IMR-90 (cell line): ENCODE results near the gene SAMD9.

Experiments
- BHLHE40 ChIP-seq: fragments of 150-350 bp; IDR thresholded peaks from 2 replicates; pipeline ENCODE4 v1.6.1; 2016; ENCODE audit warnings: mild to moderate bottlenecking, low read depth, low read length
- CEBPB ChIP-seq: IDR thresholded peaks from 2 replicates; pipeline ENCODE4 v1.6.1; 2012; ENCODE audit warnings: low read depth, low read length, improper control_type of control experiment
- MAFK ChIP-seq: IDR thresholded peaks from 2 replicates; pipeline ENCODE4 v1.6.1; 2012; ENCODE audit warnings: low read depth, low read length, improper control_type of control experiment
- MXI1 ChIP-seq: IDR thresholded peaks from 2 replicates; pipeline ENCODE4 v1.6.1; 2012; ENCODE audit warnings: low read depth, mild to moderate bottlenecking, low read length, moderate library complexity, borderline replicate concordance
- POLR2A ChIP-seq: IDR thresholded peaks from 2 replicates; pipeline ENCODE4 v1.6.1; 2012; ENCODE audit warnings: mild to moderate bottlenecking, low read depth, low read length
- RAD21 ChIP-seq: IDR thresholded peaks from 2 replicates; pipeline ENCODE4 v1.6.1; 2012; ENCODE audit warnings: low read length, improper control_type of control experiment
- RCOR1 ChIP-seq: IDR thresholded peaks from 2 replicates; pipeline ENCODE4 v1.6.1; 2012; ENCODE audit warnings: mild to moderate bottlenecking, low read length, improper control_type of control experiment; ENCODE audit not compliant: insufficient replicate concordance
- RFX5 ChIP-seq: IDR thresholded peaks from 2 replicates; pipeline ENCODE4 v1.8.0; 2012; ENCODE audit warnings: low read depth, mild to moderate bottlenecking, low read length, moderate library complexity
- SMC3 ChIP-seq: fragments of 150-350 bp; IDR thresholded peaks from 2 replicates; pipeline ENCODE4 v1.6.1; 2016; ENCODE audit warnings: low read depth, mild to moderate bottlenecking, antibody characterized with exemption, low read length, moderate library complexity
- TF ChIP-seq, protein P1 (sequence below): conservative IDR thresholded peaks from 2 replicates; pipeline ENCODE4 v1.5.1; 2012; ENCODE audit warnings: mild to moderate bottlenecking, low read depth, low read length, improper control_type of control experiment
- TF ChIP-seq, protein P2 (sequence below): fragments of 150-350 bp; IDR thresholded peaks from 2 replicates; pipeline ENCODE4 v1.6.1; 2017; ENCODE audit warnings: mild to moderate bottlenecking, antibody characterized with exemption, low read length, low read depth

DNA sequence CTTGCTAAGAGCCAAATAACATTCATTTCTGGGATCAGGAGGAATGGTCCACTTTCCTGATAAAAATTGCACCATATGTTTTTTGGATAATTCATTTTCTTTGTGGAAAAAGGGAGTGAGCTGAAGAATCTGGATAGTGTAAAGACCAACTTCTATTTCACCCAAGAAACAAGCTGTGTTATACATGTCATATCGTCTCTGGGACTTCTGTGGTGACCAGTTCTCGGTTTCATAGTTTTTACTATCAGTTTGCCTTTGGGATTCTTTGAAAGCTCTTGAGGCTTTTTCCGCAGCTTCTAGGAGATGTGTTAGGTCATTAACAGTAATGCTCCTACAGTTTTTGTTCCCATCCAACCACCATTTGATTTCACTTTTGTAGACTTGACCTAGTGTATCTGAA lies 14.4 kb upstream of the SAMD9 start:
- TF ChIP-seq, protein P1, sequence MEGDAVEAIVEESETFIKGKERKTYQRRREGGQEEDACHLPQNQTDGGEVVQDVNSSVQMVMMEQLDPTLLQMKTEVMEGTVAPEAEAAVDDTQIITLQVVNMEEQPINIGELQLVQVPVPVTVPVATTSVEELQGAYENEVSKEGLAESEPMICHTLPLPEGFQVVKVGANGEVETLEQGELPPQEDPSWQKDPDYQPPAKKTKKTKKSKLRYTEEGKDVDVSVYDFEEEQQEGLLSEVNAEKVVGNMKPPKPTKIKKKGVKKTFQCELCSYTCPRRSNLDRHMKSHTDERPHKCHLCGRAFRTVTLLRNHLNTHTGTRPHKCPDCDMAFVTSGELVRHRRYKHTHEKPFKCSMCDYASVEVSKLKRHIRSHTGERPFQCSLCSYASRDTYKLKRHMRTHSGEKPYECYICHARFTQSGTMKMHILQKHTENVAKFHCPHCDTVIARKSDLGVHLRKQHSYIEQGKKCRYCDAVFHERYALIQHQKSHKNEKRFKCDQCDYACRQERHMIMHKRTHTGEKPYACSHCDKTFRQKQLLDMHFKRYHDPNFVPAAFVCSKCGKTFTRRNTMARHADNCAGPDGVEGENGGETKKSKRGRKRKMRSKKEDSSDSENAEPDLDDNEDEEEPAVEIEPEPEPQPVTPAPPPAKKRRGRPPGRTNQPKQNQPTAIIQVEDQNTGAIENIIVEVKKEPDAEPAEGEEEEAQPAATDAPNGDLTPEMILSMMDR, result no peak
- TF ChIP-seq RAD21, result no peak
- TF ChIP-seq BHLHE40, result no peak
- no peak for TF ChIP-seq SMC3
- no peak for TF ChIP-seq RFX5
- no peak for TF ChIP-seq MAFK
- TF ChIP-seq, protein P2, sequence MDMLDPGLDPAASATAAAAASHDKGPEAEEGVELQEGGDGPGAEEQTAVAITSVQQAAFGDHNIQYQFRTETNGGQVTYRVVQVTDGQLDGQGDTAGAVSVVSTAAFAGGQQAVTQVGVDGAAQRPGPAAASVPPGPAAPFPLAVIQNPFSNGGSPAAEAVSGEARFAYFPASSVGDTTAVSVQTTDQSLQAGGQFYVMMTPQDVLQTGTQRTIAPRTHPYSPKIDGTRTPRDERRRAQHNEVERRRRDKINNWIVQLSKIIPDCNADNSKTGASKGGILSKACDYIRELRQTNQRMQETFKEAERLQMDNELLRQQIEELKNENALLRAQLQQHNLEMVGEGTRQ, result no peak
- TF ChIP-seq RCOR1, result no peak
- TF ChIP-seq CEBPB, result no peak
- no peak for TF ChIP-seq POLR2A
- TF ChIP-seq MXI1, result no peak
